B cell (primary cell): Measurements from ENCODE around the gene CCDC57. TPM values are rescaled to one million over a fixed set of nuclear protein-coding genes. Genes with fewer than 3 reads are reported as not detected.

Source experiments
- ATAC-seq: fragments of 200-7000 bp; cut with Tn5 transposase; one replicate; pipeline ENCODE4 v1.10.0; 2021; ENCODE audit warnings: low read depth, mild to moderate bottlenecking, moderate number of reproducible peaks, moderate library complexity
- CTCF ChIA-PET: fragments of 350-600 bp; sonication (Branson Sonifier 250); formaldehyde crosslinking; loops from one replicate; lab custom pipeline; 2021; ENCODE audit warnings: antibody characterized with exemption, inconsistent platforms; lab: Charles Lee
- POLR2A ChIA-PET: fragments of 350-600 bp; sonication (Branson Sonifier 250); formaldehyde crosslinking; loops from one replicate; lab custom pipeline; 2021; ENCODE audit warnings: antibody characterized with exemption; lab: Charles Lee
- DNase-seq: peaks from one replicate; pipeline ENCODE4 v3.0.0; 2013
- H2AFZ ChIP-seq: 2 replicates; pipeline ENCODE4 v1.6.1; 2012; ENCODE audit warnings: mild to moderate bottlenecking, low read depth, low read length; ENCODE audit not compliant: insufficient read depth, poor library complexity, severe bottlenecking
- H3K27ac ChIP-seq, 2 donors: 1 replicate in 1 of 2; 2 replicates in 1 of 2; pipeline ENCODE4 v1.5.1; 2012 to 2013; ENCODE audit warnings: low read length in 2 of 2, mild to moderate bottlenecking in 2 of 2, moderate library complexity in 1 of 2
- H3K27me3 ChIP-seq, 4 experiments: fragments of 200-600 bp in 1 of 4; sonication (generic) in 1 of 4; replicated peaks in 1 of 4; 1 replicate in 2 of 4; 2 replicates in 2 of 4; pipeline versions ENCODE4 v1.6.1 to v1.7.0; 2013 to 2016; ENCODE audit warnings: low read length in 3 of 4, mild to moderate bottlenecking in 2 of 4, mixed read lengths in 1 of 4, moderate library complexity in 1 of 4; ENCODE audit not compliant: insufficient read depth in 4 of 4, control insufficient read depth in 3 of 4; ENCODE audit errors: control extremely low read depth in 1 of 4
- H3K36me3 ChIP-seq, 2 experiments: replicated peaks in 1 of 2; 1 replicate in 1 of 2; 2 replicates in 1 of 2; pipeline versions ENCODE4 v1.6.1 to v1.7.1; 2013; ENCODE audit warnings: low read length in 1 of 2; ENCODE audit not compliant: insufficient read depth in 2 of 2, control insufficient read depth in 1 of 2; ENCODE audit errors: control extremely low read depth in 1 of 2, extremely low read depth in 1 of 2
- H3K4me1 ChIP-seq, 2 donors: fragments of 200-600 bp in 1 of 2; sonication (generic) in 1 of 2; 1 replicate in 1 of 2; 2 replicates in 1 of 2; pipeline versions ENCODE4 v1.5.1 to v1.6.1; 2013 to 2017; ENCODE audit warnings: low read length in 2 of 2; ENCODE audit not compliant: control insufficient read depth in 2 of 2, insufficient read depth in 2 of 2
- H3K4me2 ChIP-seq: replicated peaks from 2 replicates; pipeline ENCODE3; 2012; ENCODE audit warnings: mild to moderate bottlenecking, low read depth, low read length; ENCODE audit not compliant: poor library complexity, severe bottlenecking
- H3K4me3 ChIP-seq, 5 experiments: fragments of 200-600 bp in 1 of 5; sonication (generic) in 1 of 5; 1 replicate in 3 of 5; 2 replicates in 2 of 5; pipeline versions ENCODE4 v1.5.1 to v1.7.0; 2011 to 2016; ENCODE audit warnings: low read length in 4 of 5, mild to moderate bottlenecking in 4 of 5, low read depth in 2 of 5, control low read depth in 1 of 5, moderate library complexity in 1 of 5; ENCODE audit not compliant: insufficient read depth in 1 of 5; ENCODE audit errors: control extremely low read depth in 1 of 5, extremely low read depth in 1 of 5
- H3K79me2 ChIP-seq: fragments of 200-600 bp; sonication (generic); one replicate; pipeline ENCODE4 v1.6.0; 2016; ENCODE audit warnings: low read length; ENCODE audit not compliant: control insufficient read depth, insufficient read depth
- H3K9ac ChIP-seq: fragments of 200-600 bp; sonication (generic); 2 replicates; pipeline ENCODE4 v1.6.1; 2017; ENCODE audit warnings: mild to moderate bottlenecking, low read length, moderate library complexity
- H3K9me3 ChIP-seq, 3 donors: one replicate each; pipeline versions ENCODE4 v1.6.1 to v1.7.1; 2013; ENCODE audit warnings: low read length in 2 of 3; ENCODE audit not compliant: control insufficient read depth in 2 of 3, insufficient read depth in 1 of 3; ENCODE audit errors: control extremely low read depth in 1 of 3
- H4K20me1 ChIP-seq: 2 replicates; pipeline ENCODE4 v1.6.0; 2012; ENCODE audit warnings: mild to moderate bottlenecking, low read length; ENCODE audit not compliant: insufficient read depth, control insufficient read depth, poor library complexity, severe bottlenecking
- H3K27ac Mint-ChIP-seq: one replicate; pipeline ENCODE4 v1.8.0; 2021; ENCODE audit warnings: mixed read lengths
- H3K27me3 Mint-ChIP-seq: one replicate; pipeline ENCODE4 v1.8.0; 2021; ENCODE audit warnings: mixed read lengths
- H3K4me1 Mint-ChIP-seq: one replicate; pipeline ENCODE4 v1.8.0; 2021; ENCODE audit warnings: mixed read lengths
- H3K4me3 Mint-ChIP-seq: one replicate; pipeline ENCODE4 v1.8.0; 2021; ENCODE audit warnings: mixed read lengths
- H3K9me3 Mint-ChIP-seq: one replicate; pipeline ENCODE4 v1.8.0; 2022; ENCODE audit warnings: mixed read lengths; ENCODE audit not compliant: insufficient read depth
- CTCF ChIP-seq: fragments of 200-600 bp; IDR thresholded peaks from one replicate; pipeline ENCODE4 v1.8.0; 2022; ENCODE audit warnings: antibody characterized with exemption, mild to moderate bottlenecking
- EZH2 ChIP-seq: IDR thresholded peaks from 2 replicates; pipeline ENCODE4 v1.6.1; 2012; ENCODE audit warnings: borderline replicate concordance, low read depth, mild to moderate bottlenecking, moderate library complexity, low read length; ENCODE audit not compliant: insufficient read depth, poor library complexity, severe bottlenecking
- WGBS: methylation state at CpG from one replicate; pipeline ENCODE4 v1.1.5; 2013; ENCODE audit warnings: missing lambda C conversion rate; ENCODE audit not compliant: insufficient coverage; 5-methylcytosine and 5-hydroxymethylcytosine counted together
- intact Hi-C: fragments of 100-400 bp; cut with micrococcal nuclease; formaldehyde crosslinking; loops from one replicate; pipeline ENCODE4 v1.10.0; 2022
- polyA plus RNA-seq: library from polyadenylated mRNA; depleted of rRNA; stranded (reverse); fragments of >200 nt; gene quantifications from 2 replicates; pipeline ENCODE4 v1.2.3, GENCODE V29; 2012
- total RNA-seq, 2 donors: library from RNA; stranded (reverse); fragments of 120-200 nt in 1 of 2; gene quantifications; 1 replicate in 1 of 2; 2 replicates in 1 of 2; pipeline versions ENCODE4 v1.2.3 to v1.2.4, GENCODE V29; 2013 to 2022

CCDC57 gene
- total and polyA plus RNA-seq, 2 donors (not counting 1 experiment from before 2014, with no cell fraction given): 49.7 to 67.2 TPM

GRCh38 chr17:82152114-82152513 lies 60.5 kb downstream of the CCDC57 start:
- TF ChIP-seq EZH2 (no peak), CTCF (no peak)
- no peaks in the 10 kb centered on the region for H3K9me3 ChIP-seq
- no peak overlapping the region for H3K27ac ChIP-seq
- DNase-seq (no peak), ATAC-seq (no peak)
- CTCF ChIA-PET: interaction anchor here (0.8 to 1.4 kb wide), 3 partner anchors 122 to 193 kb away, joined by 3 to 6 read pairs (median 6); no protein-coding TSS in a partner anchor
- peaks cover 0 to 2% of the 10 kb centered on the region in 2 donors for H3K4me1 ChIP-seq
- no peaks in the 10 kb centered on the region for H3K27me3 ChIP-seq
- H3K4me3 Mint-ChIP-seq: no peak overlapping the region
- peaks cover 4% of the 10 kb centered on the region for H4K20me1 ChIP-seq
- H2AFZ ChIP-seq: no peak overlapping the region
- POLR2A ChIA-PET: interaction anchor here (0.5 to 0.6 kb wide), 3 partner anchors 169 to 1148 kb away, joined by 3 to 7 read pairs (median 5); no protein-coding TSS in a partner anchor
- no peaks in the 10 kb centered on the region for H3K79me2 ChIP-seq
- H3K4me2 ChIP-seq: no peak overlapping the region
- H3K9ac ChIP-seq: no peak overlapping the region
- no peaks in the 10 kb centered on the region for H3K36me3 ChIP-seq
- no peaks in the 10 kb centered on the region for H3K4me1 Mint-ChIP-seq
- no peaks in the 10 kb centered on the region for H3K27me3 Mint-ChIP-seq
- no peaks in the 10 kb centered on the region for H3K9me3 Mint-ChIP-seq
- H3K27ac Mint-ChIP-seq: no peak overlapping the region
- WGBS: 90% methylated on average over 3 of the region's 5 CpGs
- H3K4me3 ChIP-seq: no peak overlapping the region
- intact Hi-C loops: no loop called here

GRCh38 chr17:82151106-82151957 lies 61.3 kb downstream of the CCDC57 start:
- no peaks in the 10 kb centered on the region for H3K9me3 ChIP-seq
- 89% methylated on average over 20 of the region's 22 CpGs for WGBS
- POLR2A ChIA-PET: interaction anchor here (0.5 to 0.6 kb wide), 4 partner anchors 164 to 1148 kb away, joined by 3 to 7 read pairs (median 5); no protein-coding TSS in a partner anchor

More at GRCh38 chr17:82151106-82151957, 61.3 kb downstream of the CCDC57 start:
- no peak for TF ChIP-seq EZH2
- Mint-ChIP-seq H3K9me3 (no peaks in the 10 kb centered on the region), H3K4me1 (no peaks in the 10 kb centered on the region), H3K4me3 (no peak overlapping the region), H3K27ac (no peak overlapping the region), H3K27me3 (no peaks in the 10 kb centered on the region)
- Histone ChIP-seq H4K20me1 (peaks cover 4% of the 10 kb centered on the region), H3K4me3 (no peak overlapping the region), H3K79me2 (no peaks in the 10 kb centered on the region), H3K27me3 (no peaks in the 10 kb centered on the region), H3K27ac (no peak overlapping the region), H2AFZ (no peak overlapping the region), H3K4me1 (peaks cover 0 to 2% of the 10 kb centered on the region in 2 donors), H3K36me3 (no peaks in the 10 kb centered on the region), H3K4me2 (no peak overlapping the region), H3K9ac (no peak overlapping the region)
- CTCF ChIA-PET: interaction anchor here (1.3 to 1.4 kb wide), 2 partner anchors 121 to 192 kb away, joined by 6 read pairs; no protein-coding TSS in a partner anchor
- no peak for DNase-seq
- ATAC-seq: no peak
- intact Hi-C loops: no loop called here
